Fibroblast of mammary gland (primary cell): ENCODE measurements around the gene KRTAP10-8.
"Not testable (repeated sequence)": the region's sequence is repeated elsewhere in the genome, so short reads cannot be mapped to it uniquely, and the experiment has no call there.

Experiments used
- DNase-seq: peaks from one replicate; pipeline ENCODE4 v3.0.0-alpha.2; 2010; ENCODE audit warnings: low read depth
- H3K4me3 ChIP-seq: 2 replicates; pipeline ENCODE4 v1.5.1; 2011; ENCODE audit warnings: low read depth, mild to moderate bottlenecking, low read length, moderate library complexity; ENCODE audit not compliant: control insufficient read depth
- CTCF ChIP-seq: conservative IDR thresholded peaks from 2 replicates; pipeline ENCODE4 v1.5.1; 2011; ENCODE audit warnings: low read depth, low read length, inconsistent platforms; ENCODE audit not compliant: control insufficient read depth, insufficient read depth

Gene KRTAP10-8

GRCh38 chr21:44595524-44595923, 16.4 kb upstream of the KRTAP10-8 start:
- H3K4me3 ChIP-seq: no peak overlapping the region
- no peak for TF ChIP-seq CTCF
- DNase-seq: no peak

- no peak overlapping the region for H3K4me3 ChIP-seq
- DNase-seq: no peak
- TF ChIP-seq CTCF: no peak
Observed at GRCh38 chr21:44596068-44596725, 15.7 kb upstream of the KRTAP10-8 start.

GRCh38 chr21:44598061-44598460, 13.8 kb upstream of the KRTAP10-8 start:
- TF ChIP-seq CTCF: no peak
- no peak overlapping the region for H3K4me3 ChIP-seq
- DNase-seq: no peak

GRCh38 chr21:44599264-44600029, 12.4 kb upstream of the KRTAP10-8 start:
- no peak for DNase-seq
- no peak for TF ChIP-seq CTCF
- no peak overlapping the region for H3K4me3 ChIP-seq

GRCh38 chr21:44600118-44600978, 11.5 kb upstream of the KRTAP10-8 start, which contains the start of gene KRTAP10-7:
KRTAP10-7 (plus strand) TSS chr21:44600597; CDS start chr21:44600622, 25 bp downstream.
- H3K4me3 ChIP-seq, DNase-seq: not testable (repeated sequence)

- H3K4me3 ChIP-seq, DNase-seq: not testable (repeated sequence)
Observed at GRCh38 chr21:44601091-44601490, 10.8 kb upstream of the KRTAP10-8 start.

- H3K4me3 ChIP-seq: no peak overlapping the region
- no peak for DNase-seq
- no peak for TF ChIP-seq CTCF
Observed at GRCh38 chr21:44601596-44602462, 10.1 kb upstream of the KRTAP10-8 start.
